ENCODE results near the gene AGMO.

- TF ChIP-seq CTCF (IDR thresholded peaks at IDR 0.05; ENCODE audit: low read depth, low read length, missing input control) = no peak
- no peak for TF ChIP-seq TAF1 (conservative IDR thresholded peaks at IDR 0.05)
- no peak for TF ChIP-seq MAX (IDR thresholded peaks at IDR 0.05)
These were observed 36.1 kb downstream of the AGMO start for GRCh38 chr7:15525652-15526263.

Data from liver (tissue), 3 donors.